ENCODE measurements around the gene GSX2. TPM values are rescaled to one million over a fixed set of nuclear protein-coding genes. Genes with fewer than 3 reads are reported as not detected.

Gene GSX2
- total RNA-seq, 1 donor from 2014 or later: not detected

DNA sequence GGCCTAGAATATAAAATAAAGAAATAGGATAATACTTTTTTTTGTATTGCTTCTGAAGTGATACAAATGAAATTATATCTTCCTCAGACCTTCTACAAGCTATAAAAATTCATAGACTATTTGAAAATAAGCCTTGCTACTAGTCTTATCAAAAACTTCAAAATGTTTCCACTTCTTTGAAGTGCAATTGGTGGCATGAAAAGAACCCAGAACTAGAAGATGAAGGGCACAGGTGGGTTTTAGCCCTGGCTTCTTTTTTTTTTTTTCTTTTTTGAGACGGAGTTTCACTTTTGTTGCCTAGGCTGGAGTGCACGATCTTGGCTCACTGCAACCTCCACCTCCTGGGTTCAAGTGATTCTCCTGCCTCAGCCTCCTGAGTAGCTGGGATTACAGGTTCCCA lies 44.2 kb downstream of the GSX2 start:
- no peak for DNase-seq
- Mint-ChIP-seq H3K4me1 (no peaks in the 10 kb centered on the region), H3K27me3 (no peaks in the 10 kb centered on the region), H3K27ac (no peak overlapping the region), H3K36me3 (ENCODE audit: low read depth) (no peaks in the 10 kb centered on the region), H3K9me3 (peaks cover 4% of the 10 kb centered on the region), H3K4me3 (no peak overlapping the region)
- CTCF ChIA-PET: no interaction called here
- TF ChIP-seq, protein P1, sequence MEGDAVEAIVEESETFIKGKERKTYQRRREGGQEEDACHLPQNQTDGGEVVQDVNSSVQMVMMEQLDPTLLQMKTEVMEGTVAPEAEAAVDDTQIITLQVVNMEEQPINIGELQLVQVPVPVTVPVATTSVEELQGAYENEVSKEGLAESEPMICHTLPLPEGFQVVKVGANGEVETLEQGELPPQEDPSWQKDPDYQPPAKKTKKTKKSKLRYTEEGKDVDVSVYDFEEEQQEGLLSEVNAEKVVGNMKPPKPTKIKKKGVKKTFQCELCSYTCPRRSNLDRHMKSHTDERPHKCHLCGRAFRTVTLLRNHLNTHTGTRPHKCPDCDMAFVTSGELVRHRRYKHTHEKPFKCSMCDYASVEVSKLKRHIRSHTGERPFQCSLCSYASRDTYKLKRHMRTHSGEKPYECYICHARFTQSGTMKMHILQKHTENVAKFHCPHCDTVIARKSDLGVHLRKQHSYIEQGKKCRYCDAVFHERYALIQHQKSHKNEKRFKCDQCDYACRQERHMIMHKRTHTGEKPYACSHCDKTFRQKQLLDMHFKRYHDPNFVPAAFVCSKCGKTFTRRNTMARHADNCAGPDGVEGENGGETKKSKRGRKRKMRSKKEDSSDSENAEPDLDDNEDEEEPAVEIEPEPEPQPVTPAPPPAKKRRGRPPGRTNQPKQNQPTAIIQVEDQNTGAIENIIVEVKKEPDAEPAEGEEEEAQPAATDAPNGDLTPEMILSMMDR (IDR thresholded peaks at IDR 0.05): no peak
- ATAC-seq (ENCODE audit: low read depth): no peak
- POLR2A ChIA-PET: no interaction called here
- intact Hi-C loops (cut with micrococcal nuclease): no loop called here

DNA sequence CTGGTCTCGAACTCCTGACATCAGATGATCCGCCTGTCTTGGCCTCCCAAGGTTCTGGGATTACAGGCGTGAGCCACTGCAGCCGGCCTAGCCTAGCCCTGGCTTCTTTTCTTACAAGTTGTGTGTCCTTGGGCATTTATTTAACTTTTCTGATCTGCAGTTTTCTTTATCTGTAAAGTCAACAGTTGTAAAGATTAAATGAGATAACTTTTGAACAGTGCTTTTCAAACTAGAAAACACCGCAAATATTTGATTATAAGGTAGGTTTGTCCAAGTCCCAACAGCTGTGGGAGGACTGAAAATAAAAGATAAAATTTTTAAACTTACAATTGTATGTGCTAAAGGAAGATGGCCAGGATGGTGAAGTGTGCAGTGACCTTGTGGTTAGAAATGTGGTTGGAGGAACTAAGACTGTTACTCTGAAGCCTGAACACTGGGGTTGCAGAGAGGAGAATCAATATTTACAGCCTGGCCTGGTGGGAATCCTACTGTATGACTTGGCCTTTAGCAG lies 44.8 kb downstream of the GSX2 start:
- Mint-ChIP-seq H3K4me1 (no peaks in the 10 kb centered on the region), H3K27ac (no peak overlapping the region), H3K4me3 (no peak overlapping the region), H3K27me3 (no peaks in the 10 kb centered on the region), H3K9me3 (peaks cover 4% of the 10 kb centered on the region), H3K36me3 (ENCODE audit: low read depth) (no peaks in the 10 kb centered on the region)
- TF ChIP-seq, protein P1 (IDR thresholded peaks at IDR 0.05): no peak
- POLR2A ChIA-PET: no interaction called here
- DNase-seq (no peak), ATAC-seq (ENCODE audit: low read depth) (no peak)
- intact Hi-C loops (cut with micrococcal nuclease): no loop called here
- CTCF ChIA-PET: no interaction called here

DNA sequence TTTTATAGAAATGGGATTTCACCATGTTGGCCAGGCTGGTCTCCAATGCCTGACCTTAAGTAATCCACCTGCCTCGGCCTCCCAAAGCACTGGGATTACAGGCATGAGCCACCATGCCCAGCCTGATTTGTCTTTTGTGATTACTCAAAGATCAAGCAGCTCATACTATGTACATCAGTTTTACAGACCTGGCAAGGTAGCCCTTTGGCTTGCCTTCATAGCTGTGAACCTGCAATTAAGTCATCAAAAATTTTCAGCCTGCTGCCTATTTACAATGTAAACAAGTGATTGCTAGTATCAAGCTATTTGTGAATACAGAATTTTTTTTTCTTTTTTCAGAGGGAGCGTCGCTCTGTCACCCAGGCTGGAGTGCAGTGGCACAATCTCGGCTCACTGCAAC lies 46.2 kb downstream of the GSX2 start:
- TF ChIP-seq, protein P1 (IDR thresholded peaks at IDR 0.05): no peak
- ATAC-seq (ENCODE audit: low read depth) (no peak), DNase-seq (no peak)
- Mint-ChIP-seq H3K27ac (no peak overlapping the region), H3K27me3 (no peaks in the 10 kb centered on the region), H3K9me3 (peaks cover 4% of the 10 kb centered on the region), H3K4me1 (no peaks in the 10 kb centered on the region), H3K36me3 (ENCODE audit: low read depth) (no peaks in the 10 kb centered on the region), H3K4me3 (no peak overlapping the region)
- CTCF ChIA-PET: no interaction called here
- intact Hi-C loops (cut with micrococcal nuclease): no loop called here
- POLR2A ChIA-PET: no interaction called here

DNA sequence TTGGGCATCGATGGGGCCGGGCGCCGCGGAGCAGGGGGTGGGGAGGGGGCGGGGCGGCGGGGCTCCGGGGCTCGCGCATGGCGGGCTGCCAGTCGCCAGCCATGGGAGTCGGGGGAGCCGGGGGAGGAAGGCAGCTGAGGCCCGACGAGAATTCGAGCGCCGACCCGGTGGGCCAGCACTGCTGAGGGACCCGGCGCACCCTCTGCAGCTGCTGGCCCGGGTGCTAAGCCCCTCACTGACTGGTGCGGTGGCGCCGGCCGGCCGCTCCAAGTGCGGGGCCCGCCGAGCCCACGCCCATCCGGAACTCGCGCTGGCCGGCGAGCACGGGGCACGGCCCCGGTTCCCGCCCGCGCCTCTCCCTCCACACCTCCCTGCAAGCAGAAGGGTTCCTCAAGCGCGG lies 49.4 kb downstream of the GSX2 start:
- H3K27ac Mint-ChIP-seq: no peak overlapping the region
- no peaks in the 10 kb centered on the region for H3K36me3 Mint-ChIP-seq (ENCODE audit: low read depth)
- H3K4me3 Mint-ChIP-seq: no peak overlapping the region
- ChIA-PET CTCF (no interaction called here), POLR2A (no interaction called here)
- TF ChIP-seq, protein P1 (IDR thresholded peaks at IDR 0.05): no peak
- DNase-seq: no peak
- peaks cover 4% of the 10 kb centered on the region for H3K9me3 Mint-ChIP-seq
- no peak for ATAC-seq (ENCODE audit: low read depth)
- no peaks in the 10 kb centered on the region for H3K4me1 Mint-ChIP-seq
- intact Hi-C loops (cut with micrococcal nuclease): no loop called here
- H3K27me3 Mint-ChIP-seq: peaks cover 2% of the 10 kb centered on the region

Other genes starting within 250 kb of the GSX2 start
- gene CHIC2, start 35.6 kb upstream of the GSX2 start, total RNA-seq: 17.5 and 21.6 TPM in 2 replicates
- not detected in 2 replicates for gene PDGFRA, start 129.1 kb downstream of the GSX2 start, total RNA-seq

Measured in activated B cell treated with CpG ODN at 0.5 μM for 24 hours (primary cell).